Measurements from ENCODE around the gene DCHS2.

DCHS2 gene

DNA sequence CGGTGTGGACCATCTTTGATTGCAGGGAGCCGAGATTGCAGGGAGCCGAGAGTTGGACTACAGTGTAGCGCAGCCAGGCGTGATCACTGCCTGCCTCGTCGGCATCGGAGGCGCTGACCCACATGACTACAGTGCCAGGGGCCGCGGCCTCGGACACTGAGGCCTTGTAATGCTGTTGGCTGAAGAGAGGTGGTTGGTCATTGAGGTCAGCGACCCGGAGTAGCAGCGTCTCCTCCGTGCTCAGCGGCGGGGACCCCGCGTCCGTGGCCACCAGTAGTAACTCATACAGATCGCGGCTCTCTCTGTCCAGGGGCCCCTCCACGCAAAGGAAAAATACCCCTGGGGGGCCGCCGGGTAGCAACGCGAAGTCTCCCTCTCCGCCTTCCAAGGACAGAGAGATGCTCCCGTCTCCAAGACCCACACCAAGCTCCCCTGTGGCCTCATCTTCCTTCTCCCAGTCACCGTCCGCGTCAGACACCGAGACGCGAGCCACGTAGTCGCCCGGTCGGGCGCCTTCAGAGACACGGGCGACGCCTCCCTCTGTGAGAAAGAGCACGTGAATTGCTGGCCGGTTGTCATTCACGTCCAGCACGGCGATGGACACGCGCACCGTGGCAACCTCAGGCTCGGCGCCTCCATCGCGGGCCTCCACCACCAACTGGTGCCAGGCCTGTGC, 1.9 kb downstream of the DCHS2 start:
- DNase-seq (ENCODE audit: low read depth), result no peak

DNA sequence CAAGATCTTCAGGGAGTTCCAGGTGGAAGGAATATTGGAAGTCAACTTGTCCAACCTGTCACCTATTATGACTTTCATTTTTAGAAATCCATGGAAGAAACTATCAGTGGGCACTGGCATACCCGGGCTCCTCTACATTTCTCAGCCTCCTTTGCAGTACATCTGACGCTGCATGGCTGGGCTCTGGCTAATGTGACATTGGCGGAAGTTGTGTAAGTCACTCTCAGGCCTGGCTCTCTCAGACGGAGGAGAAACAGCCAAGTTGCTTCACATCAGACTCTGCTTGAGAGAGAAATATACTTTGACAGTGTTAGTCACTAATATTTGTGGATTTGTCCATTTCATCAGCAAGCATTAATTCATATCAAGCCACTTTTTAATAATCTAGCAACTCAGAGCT, 4.5 kb downstream of the DCHS2 start:
- DNase-seq (ENCODE audit: low read depth), result no peak

DNA sequence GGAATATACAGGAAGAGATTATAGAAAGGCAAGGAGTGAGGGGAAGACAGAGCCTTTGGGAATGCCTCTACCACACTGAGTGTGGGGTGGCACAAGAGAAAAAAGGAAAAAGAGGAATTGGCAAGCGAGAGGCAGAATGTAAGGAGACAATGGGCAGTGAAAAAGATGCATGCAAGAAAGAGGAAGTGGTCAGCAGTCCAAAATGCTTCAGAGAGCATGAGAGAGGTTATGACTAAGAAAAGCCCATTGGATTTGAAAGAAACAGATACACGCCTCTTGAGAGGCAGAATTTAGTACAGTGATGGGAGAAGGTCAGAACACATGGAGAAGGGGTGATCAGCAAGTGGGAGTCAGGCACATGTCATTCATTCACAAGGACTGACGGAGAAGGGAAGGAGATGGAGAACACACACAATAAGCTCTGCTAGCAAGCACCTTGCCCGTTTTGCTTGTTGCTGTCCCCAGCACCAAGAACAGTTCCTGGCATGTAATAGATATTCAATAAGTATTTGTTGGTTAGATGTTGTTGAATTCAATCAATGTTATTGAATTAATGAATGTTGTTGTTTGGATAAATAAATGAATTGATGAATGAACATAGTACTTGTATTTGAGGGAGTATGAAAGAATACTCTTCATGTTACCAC, 6.3 kb downstream of the DCHS2 start:
- no peak for DNase-seq (ENCODE audit: low read depth)

DNA sequence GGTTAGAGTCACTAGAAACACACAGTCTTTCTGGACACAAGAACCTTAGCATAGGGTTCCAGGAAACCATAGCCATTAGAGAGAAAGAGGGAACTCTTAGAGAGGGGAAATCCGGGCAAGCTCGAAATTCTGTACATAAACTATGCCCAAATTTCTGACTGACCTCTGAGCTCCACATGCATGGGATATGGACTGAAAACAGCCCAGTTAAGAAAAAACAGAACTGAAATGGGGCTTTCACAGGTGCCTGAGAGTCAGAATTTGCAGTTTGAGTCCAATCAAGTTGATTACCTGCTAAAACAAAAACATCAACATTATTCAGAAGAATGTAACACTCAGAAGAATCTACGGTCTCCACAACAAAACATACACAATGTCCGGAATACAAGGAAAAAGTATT, 13.1 kb downstream of the DCHS2 start:
- DNase-seq (ENCODE audit: low read depth), result no peak

DNA sequence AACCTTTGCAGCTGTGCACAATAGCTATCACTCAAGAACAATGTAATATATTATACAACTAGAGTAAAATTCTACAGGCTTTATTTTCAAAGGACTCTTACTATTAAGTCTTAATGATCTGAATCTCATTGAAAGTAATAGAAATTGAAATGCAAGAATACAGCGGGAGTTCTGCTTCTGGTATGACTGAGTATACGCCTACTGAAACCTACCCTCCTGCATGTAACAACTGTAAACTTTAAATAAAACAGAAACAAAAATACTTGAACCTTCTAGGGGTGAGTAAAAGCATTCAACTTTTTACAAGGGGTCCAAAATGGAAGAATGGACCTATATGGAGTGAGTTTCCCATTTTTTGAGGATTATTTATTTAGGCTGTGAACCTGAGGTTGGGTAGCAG, 13.5 kb downstream of the DCHS2 start:
- no peak for DNase-seq (ENCODE audit: low read depth)

DNA sequence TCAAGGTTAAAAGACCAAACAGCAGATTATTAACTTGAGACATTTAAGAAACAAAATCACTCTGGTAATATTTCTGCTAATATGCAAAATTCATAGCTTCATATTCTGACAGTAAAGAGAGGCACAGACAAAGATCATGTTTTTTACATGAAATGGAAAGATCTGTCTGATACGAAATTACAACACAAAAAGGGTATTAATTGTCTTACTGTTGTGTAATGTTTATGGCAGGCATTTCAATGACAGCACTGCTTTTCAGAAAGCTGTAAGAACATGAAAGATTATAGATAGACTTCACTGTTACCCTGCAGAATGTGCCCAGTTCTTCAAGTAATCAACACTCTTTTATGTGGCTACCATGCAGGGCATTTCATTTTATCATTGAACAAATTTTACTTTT, 15.4 kb downstream of the DCHS2 start:
- DNase-seq (ENCODE audit: low read depth), result no peak

DNA sequence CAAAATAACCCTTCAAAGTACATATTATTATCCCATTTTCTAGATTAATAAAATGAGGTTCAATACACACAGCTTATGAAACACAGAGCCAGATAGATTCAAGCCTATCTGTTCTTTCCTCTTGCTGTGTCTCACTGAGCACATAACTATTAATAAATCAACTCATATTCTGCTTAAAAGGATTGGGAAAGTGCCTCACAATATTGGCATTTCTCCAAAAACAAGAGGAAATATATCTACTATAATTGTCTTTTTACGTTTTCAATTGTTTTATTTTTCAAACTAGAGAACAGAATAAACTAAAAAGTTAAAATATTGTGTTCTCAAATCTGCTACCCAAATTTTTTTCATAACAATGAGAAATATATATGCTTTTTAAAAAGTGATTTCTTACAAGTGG, 15.8 kb downstream of the DCHS2 start:
- DNase-seq (ENCODE audit: low read depth), result no peak

DNA sequence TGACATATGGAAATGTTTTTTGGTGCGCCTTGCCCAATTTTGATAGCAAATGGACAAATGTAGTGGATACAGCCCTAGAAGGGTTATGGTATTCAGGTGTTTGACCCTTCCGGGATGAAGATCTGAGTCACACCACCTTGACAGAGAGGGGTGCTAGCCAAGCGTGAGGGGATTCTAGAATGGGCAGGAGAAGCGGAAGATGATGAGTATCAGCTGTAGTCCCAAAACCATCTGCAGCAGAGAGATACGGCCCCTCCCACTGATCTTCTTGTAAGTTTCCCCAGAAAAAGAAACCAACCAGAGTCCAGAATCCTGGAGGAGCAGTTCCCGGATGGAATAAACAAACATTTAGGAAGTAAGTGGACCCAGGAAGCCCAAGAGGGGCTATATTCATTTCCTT, 18.1 kb downstream of the DCHS2 start:
- no peak for DNase-seq (ENCODE audit: low read depth)

DNA sequence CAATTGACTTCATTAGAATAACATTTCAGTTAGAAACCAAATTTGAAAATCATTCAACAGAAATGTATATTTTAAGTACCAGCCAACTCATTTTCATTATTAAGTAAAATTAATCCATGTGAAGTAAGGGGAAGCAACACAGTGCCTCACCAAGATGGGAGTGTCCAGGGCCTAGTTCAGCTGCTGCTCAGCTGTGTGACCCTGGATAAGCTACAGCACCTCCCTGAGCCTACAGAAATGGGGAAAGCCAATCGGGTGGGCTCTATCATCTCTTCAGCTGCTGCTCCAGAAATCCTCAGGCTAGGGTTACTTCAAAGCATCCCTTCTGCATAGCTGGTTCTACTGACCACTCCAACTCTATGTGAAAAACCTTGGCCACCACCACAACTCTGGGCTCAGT, 18.7 kb downstream of the DCHS2 start:
- DNase-seq (ENCODE audit: low read depth), result no peak

DNA sequence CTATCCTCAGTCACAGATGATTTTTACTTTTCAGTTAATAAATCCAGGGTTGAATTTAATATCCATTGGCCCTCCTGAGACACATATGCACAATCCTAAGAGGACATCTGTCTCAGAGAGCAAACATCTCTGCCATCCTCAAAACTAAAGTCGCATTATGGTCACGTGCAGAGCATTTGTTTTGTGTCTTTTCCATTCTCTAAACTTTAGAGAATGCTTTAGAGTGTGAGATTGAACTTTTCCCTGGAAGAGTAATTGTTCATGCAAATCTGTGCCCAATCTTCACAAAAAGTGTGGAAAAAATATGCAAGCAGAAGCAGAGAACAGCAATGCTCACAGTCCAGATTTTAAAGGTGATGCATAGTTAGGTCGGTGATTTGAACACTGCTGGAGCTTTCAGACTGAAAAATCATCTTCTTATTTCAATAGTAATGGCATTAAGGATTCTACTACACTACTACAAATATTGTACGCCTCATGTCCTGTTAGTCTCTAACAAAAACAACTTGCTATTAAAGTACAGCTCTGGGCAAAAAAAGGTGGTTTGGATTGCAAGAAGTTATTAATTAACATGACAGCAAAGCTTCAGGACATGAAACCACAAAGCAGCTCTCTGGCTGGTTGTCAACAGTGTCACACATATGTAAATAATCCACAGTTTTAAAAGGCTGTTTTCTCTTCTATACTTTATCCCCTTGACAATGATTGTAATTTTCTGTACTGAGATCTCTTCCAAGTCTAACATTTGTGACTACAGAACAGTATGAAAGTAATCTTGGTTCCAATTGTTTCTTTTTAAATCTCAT, 19.9 kb downstream of the DCHS2 start:
- no peak for DNase-seq (ENCODE audit: low read depth)

DNA sequence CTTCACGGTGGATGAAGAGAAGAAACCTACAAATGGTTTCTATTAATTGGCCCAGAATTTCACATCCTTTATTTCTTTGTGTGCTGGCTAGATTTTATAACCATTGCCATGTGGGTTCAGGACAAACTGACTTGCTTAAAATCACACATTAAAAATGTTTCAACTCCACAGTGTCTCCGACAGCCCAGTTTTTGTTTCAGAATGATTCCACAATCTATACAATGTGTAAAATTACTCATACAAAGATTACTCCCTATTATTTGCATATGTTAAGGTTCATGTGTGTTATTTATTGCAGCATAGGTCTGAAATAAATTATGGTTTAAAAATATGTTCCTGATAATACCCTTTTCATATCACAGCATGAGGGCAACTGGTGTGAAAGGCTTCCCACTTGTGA, 20.6 kb downstream of the DCHS2 start:
- no peak for DNase-seq (ENCODE audit: low read depth)

DNA sequence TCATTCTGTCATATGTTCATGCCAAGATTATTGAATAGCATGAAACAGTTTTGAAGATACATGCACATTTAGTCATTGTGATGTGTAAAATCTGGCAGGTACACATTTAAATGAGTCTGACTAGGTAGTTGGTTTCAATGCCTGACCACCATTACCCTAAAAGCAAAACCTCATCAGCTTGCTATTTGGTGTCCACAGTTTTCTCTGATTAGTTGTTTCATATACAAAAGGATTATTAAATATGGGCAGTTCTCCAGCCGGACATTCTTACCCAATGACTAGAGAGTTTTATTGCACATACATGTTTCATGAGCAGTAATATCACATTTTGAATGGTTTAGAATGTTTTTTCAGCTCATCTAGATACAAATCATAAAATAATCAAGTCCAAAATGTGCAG, 23.7 kb downstream of the DCHS2 start:
- DNase-seq (ENCODE audit: low read depth), result no peak

DNA sequence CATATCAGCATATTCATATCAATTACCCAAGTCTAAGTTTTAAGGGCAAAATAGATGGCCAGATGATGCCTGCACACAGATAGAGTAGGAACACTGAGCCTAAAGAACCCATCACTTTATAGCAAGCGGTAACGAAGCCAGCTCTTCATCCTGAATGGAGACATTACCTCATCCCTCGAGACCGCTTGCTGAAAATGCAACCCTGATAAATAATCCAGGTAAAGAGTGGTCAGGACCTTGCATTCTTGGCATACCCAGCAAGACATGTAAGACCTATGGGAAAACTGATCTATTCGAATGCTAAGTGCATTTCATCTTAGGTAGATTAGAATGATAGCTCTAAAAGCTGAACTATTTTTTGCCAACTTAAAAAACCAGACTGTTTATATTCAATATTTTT, 25.3 kb downstream of the DCHS2 start:
- DNase-seq (ENCODE audit: low read depth), result no peak

DNA sequence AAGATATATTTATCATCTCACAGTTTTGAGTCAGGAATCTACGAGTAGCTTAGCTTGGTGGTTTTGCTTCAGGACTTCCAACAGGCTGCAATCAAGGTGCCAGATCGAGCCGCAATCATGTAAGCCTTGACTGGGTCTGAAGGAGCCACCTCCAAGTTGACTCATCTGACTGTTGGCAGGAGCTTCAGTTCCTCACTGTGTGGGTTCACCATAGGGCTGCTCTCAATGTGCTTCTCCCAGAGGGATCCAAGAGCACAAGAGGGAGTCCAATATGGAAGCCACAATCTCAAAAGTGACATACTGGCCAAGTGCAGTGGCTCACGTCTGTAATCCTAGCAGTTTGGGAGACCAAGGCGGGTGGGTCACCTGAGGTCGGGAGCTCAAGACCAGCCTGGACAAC, 26.5 kb downstream of the DCHS2 start:
- DNase-seq (ENCODE audit: low read depth), result no peak

DNA sequence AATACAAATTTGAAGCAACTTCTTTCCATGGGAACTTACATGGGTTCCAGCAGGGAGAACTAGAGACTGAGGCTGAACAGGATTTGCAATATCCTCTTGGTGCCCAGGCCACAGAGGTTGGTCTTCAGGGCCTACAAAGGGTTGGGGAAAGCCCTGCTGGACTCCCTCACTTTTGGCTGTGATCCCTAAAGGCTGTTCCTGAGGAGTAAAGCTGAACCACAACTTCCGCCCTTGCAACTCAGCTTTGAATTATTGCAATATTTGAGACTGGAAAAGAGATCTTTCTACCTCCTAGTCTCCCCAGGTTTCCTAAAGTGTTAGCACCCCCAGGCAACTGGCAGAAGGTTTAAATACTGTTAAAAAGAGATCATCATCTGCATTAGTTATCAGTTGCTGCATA, 26.9 kb downstream of the DCHS2 start:
- no peak for DNase-seq (ENCODE audit: low read depth)

DNA sequence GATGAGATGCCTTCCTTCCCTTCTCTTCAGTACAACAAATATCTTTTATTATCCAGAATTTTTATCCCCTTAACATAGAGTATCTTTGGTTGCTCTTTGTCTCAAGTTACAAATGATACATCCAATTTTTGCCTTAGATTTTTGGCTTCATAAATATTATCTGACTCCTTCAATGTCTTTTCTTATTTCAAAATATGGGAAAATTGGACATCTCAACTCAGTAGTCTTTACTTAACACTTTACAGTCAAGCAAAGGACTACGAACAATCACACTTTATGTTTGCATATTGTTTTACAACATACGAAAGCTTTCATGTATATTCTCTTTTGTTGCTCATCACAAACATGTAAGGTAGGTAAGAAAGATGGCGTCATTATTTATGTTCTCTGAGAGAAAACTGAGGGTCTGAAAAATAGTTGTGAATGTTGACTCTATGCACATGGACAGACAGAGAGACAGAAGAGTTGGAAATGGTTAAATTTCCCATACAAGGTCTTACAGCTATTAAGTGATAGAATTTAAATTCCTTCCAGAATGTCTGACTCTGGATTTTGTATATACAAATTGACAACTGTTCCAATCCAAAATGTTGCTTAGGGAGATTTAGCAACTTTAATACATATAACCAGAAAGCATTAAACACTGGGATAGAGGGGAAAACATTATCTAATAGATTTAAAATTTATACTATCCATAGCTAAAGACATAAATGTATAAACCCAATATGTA, 29.4 kb downstream of the DCHS2 start:
- no peak for DNase-seq (ENCODE audit: low read depth)

DNA sequence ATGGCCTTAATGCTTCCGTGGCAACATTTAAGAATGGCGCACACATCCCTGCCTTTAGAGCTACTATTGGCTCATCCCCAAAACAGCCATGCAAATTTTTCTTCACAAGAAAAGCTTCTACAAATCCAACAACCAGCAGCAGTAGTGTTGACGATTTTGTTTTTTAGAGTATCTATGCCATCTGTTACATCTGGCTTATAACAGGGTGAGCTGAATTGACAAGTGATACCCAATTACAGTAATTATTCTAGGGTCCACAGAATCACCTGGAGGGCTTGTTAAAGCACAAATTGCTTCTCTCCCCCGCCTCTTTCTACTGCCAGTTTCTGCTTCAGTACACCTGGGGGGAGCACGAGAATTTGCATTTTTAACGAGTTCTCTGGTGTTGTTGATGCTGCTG, 34.1 kb downstream of the DCHS2 start:
- DNase-seq (ENCODE audit: low read depth), result no peak

DNA sequence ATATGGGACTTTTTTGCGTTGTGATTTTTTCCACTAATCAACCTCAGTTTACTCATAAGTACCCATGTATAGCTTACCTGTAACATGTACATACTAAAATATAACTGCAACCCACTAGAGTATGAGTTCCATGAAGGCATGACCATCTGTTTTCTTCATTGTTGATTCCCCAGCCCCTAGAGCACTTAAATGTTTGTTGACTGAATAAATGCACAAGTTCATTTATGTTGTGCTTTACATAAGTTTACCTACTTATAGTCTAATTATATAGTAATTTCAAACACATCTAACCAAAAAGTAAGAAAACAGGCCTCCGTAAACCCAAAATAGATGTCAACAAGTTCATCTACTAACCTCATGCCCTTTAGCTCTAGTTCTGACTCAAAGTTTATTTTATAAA, 34.7 kb downstream of the DCHS2 start:
- no peak for DNase-seq (ENCODE audit: low read depth)

DNA sequence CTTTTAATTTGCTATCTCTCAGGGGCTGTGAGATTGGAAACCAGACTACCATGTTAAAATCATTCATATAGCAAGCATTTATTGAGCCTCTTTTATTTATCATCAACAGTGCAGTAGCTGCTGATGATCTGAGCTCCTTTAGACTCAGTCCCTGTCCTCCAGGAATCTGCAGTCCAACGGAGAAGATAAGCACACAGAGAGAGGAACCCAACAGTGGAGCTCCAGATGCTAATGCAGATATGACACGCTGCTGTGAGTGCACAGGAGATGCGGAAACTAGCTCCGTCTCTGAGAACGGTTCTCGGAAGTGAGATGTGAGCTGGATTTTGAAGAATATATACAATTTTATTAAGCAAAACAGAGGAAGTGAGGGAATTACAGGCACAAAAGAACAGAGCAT, 35.4 kb downstream of the DCHS2 start:
- no peak for DNase-seq (ENCODE audit: low read depth)

DNA sequence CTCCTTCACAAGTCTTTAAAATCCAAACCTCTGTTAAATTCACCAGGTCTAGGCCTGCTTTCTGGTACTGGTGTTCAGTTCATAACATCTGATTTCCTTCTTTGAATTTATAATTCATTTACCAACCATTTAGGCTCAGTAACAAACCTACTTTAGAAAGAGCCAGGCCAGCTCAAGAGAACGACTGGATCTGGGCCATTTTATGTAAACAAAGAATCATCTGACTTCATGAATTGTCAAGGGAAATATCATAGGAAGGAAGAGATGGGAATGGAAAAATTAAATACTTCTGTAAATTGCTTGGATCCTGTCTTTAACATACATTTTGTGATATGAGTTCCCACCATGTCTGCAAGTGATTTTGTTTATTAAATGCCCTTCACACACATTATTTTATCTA, 36.5 kb downstream of the DCHS2 start:
- DNase-seq (ENCODE audit: low read depth), result no peak

DNA sequence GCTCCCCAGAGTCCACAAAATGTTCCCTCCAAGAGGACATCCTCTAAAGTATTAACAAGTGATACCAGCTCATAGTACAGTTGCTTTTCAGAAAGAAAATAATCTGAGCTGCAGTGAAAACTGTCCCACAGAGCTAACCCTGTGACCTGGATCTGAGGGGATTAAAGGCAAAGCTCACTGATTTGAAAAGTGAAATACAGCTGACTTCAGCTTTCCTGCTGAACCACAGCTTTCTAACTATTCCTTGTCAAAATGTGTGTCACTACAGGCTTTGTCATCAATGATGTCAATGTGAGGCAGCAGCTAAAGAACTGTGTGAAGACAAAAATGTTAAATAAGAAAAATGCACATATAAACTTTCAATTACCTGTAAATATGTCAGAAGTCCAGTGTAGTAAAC, 36.9 kb downstream of the DCHS2 start:
- DNase-seq (ENCODE audit: low read depth), result no peak

DNA sequence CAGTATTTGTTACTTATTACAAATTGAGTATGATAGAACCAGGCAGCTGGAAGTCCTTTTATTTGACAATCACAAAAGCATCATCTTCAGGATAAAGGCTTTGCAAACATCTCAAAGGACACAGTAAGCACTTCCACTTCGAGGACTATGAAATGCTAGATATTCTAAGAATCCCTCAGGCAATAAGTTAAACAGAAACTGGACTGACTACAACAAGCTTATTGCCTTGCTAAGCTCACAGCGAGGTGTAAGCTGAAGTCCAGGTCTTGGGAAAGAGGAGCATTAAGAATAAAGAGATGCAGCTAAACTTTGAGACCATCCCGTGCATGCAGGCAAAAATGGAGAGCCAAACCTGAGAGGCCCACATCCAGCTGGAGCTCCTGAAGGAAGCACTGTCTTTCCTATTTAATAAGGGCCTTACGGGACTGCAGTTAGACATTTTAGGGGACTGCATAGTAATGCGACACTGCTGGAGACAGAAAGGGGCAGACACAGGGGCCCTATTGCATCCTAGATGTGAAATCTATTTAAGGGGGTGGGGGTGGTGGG, 38.7 kb downstream of the DCHS2 start:
- no peak for DNase-seq (ENCODE audit: low read depth)

DNA sequence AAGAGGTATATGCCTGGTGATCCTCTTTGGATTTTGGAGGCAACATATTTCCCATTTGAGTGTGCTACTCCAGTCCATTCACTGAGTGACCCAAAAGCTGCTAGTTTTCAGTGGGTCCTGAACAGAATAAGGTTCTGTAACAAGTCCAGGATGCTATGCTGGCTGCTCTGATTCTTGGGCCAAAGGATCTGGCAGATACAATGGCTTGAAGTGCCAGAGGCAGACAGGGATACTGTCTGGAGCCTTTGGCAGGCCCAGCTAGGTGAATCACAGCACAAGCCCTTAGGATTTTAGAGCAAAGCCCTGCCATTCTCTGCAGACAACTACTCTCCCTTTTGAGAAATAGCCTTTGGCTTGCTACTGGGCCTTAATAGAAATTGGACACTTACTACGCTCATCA, 40.6 kb downstream of the DCHS2 start:
- DNase-seq (ENCODE audit: low read depth), result no peak
